Measurements from ENCODE around the gene USP53.

Gene USP53

DNA sequence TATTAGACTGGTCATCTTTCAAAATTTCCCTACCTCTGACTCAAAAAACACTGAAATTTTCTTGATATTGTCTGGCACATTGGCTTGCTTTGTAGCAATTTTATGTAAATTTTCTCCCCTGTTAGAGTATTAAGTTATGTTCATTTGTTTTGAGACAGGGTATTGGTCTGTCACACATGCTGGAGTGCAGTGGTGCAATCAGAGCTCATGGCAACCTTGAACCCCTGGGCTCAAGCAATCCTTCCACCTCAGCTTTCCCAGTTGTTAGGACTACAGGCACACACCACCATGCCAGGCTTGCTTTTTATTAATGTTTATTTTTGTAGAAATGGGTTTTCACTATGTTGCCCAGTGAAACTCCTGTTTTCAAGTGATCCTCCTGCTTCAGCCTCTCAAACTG lies 91.9 kb downstream of the USP53 start:
- Histone ChIP-seq H3K4me2 (ENCODE audit: low read length) (no peak overlapping the region), H3K36me3 (ENCODE audit: control insufficient read depth, low read length) (peaks cover 5% of the 10 kb centered on the region), H4K20me1 (ENCODE audit: control insufficient read depth, insufficient read depth, low read depth, low read length) (no peaks in the 10 kb centered on the region), H3K9me3 (ENCODE audit: control insufficient read depth, insufficient read depth, low read length) (no peaks in the 10 kb centered on the region), H3F3A (ENCODE audit: control insufficient read depth, insufficient read depth) (peaks cover 8% of the 10 kb centered on the region), H3K79me2 (ENCODE audit: control insufficient read depth, low read length) (peaks cover 12% of the 10 kb centered on the region), H3K4me3 (ENCODE audit: low read length) (no peak overlapping the region), H3K27me3 (ENCODE audit: control insufficient read depth, low read length) (no peaks in the 10 kb centered on the region), H3K27ac (ENCODE audit: low read depth, low read length) (no peak overlapping the region), H3K9me2 (replicated peaks; ENCODE audit: control insufficient read depth, low read length) (no peaks in the 10 kb centered on the region), H3K4me1 (ENCODE audit: control insufficient read depth, low read length) (peaks cover 11% of the 10 kb centered on the region)
- TF ChIP-seq EZH2phosphoT487 (IDR thresholded peaks at IDR 0.05; ENCODE audit: borderline replicate concordance, low read length) = no peak
- TF ChIP-seq, protein P1, sequence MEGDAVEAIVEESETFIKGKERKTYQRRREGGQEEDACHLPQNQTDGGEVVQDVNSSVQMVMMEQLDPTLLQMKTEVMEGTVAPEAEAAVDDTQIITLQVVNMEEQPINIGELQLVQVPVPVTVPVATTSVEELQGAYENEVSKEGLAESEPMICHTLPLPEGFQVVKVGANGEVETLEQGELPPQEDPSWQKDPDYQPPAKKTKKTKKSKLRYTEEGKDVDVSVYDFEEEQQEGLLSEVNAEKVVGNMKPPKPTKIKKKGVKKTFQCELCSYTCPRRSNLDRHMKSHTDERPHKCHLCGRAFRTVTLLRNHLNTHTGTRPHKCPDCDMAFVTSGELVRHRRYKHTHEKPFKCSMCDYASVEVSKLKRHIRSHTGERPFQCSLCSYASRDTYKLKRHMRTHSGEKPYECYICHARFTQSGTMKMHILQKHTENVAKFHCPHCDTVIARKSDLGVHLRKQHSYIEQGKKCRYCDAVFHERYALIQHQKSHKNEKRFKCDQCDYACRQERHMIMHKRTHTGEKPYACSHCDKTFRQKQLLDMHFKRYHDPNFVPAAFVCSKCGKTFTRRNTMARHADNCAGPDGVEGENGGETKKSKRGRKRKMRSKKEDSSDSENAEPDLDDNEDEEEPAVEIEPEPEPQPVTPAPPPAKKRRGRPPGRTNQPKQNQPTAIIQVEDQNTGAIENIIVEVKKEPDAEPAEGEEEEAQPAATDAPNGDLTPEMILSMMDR (IDR thresholded peaks at IDR 0.05; ENCODE audit: low read depth, low read length, poor library complexity, severe bottlenecking) = no peak

DNA sequence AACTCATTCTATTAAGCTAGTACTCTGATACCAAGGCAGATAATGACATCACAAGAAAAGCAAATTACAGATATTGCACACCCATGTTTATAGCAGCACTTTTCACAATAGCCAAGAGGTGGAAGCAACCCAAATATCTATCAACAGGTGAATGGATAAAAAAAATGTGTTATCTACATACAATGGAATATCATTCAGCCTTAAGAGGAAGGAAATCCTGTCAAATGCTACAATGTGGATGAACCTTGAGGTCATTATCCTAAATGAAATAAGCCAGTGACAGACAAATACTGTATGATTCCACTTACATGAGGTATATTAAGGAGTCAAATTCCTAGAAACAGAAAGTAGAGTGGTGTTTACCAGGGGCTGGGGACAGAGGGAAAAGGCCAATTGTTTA lies 95.1 kb downstream of the USP53 start:
- H3K27me3 ChIP-seq (ENCODE audit: control insufficient read depth, low read length) = no peaks in the 10 kb centered on the region
- H3F3A ChIP-seq (ENCODE audit: control insufficient read depth, insufficient read depth) = no peaks in the 10 kb centered on the region
- H3K9me3 ChIP-seq (ENCODE audit: control insufficient read depth, insufficient read depth, low read length) = no peaks in the 10 kb centered on the region
- no peaks in the 10 kb centered on the region for H3K79me2 ChIP-seq (ENCODE audit: control insufficient read depth, low read length)
- no peak for TF ChIP-seq EZH2phosphoT487 (IDR thresholded peaks at IDR 0.05; ENCODE audit: borderline replicate concordance, low read length)
- TF ChIP-seq, protein P1 (IDR thresholded peaks at IDR 0.05; ENCODE audit: low read depth, low read length, poor library complexity, severe bottlenecking) = no peak
- no peak overlapping the region for H3K4me2 ChIP-seq (ENCODE audit: low read length)
- no peaks in the 10 kb centered on the region for H3K36me3 ChIP-seq (ENCODE audit: control insufficient read depth, low read length)
- H3K4me1 ChIP-seq (ENCODE audit: control insufficient read depth, low read length) = no peaks in the 10 kb centered on the region
- no peak overlapping the region for H3K4me3 ChIP-seq (ENCODE audit: low read length)
- no peak overlapping the region for H3K27ac ChIP-seq (ENCODE audit: low read depth, low read length)
- no peaks in the 10 kb centered on the region for H4K20me1 ChIP-seq (ENCODE audit: control insufficient read depth, insufficient read depth, low read depth, low read length)
- H3K9me2 ChIP-seq (replicated peaks; ENCODE audit: control insufficient read depth, low read length) = no peaks in the 10 kb centered on the region

DNA sequence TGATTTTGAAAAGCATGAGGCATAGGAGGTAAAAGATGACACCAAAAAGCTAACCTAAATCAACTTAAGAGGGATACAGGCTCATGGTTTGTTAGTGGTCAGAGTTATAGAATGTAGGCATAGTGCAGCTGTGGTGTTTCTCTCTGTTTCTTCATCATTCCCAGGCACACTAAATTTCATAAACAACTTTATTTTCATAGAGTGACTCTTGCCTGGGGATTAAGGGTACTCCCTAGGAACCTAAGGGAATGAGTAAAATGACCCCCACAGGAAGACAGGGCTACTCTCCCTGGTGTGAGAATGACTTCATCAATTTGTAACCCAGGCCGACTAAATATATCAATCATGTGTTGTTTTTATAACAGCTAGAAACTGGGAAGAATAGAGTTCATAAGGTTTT lies 98.3 kb downstream of the USP53 start:
- Histone ChIP-seq H3F3A (ENCODE audit: control insufficient read depth, insufficient read depth) (no peaks in the 10 kb centered on the region), H3K4me2 (ENCODE audit: low read length) (no peak overlapping the region), H3K4me3 (ENCODE audit: low read length) (no peak overlapping the region), H3K9me2 (replicated peaks; ENCODE audit: control insufficient read depth, low read length) (no peaks in the 10 kb centered on the region), H3K27ac (ENCODE audit: low read depth, low read length) (no peak overlapping the region), H3K4me1 (ENCODE audit: control insufficient read depth, low read length) (peaks cover 3% of the 10 kb centered on the region; the same call in 1 of the 2 replicates), H3K79me2 (ENCODE audit: control insufficient read depth, low read length) (no peaks in the 10 kb centered on the region), H3K36me3 (ENCODE audit: control insufficient read depth, low read length) (no peaks in the 10 kb centered on the region), H3K9me3 (ENCODE audit: control insufficient read depth, insufficient read depth, low read length) (no peaks in the 10 kb centered on the region), H3K27me3 (ENCODE audit: control insufficient read depth, low read length) (no peaks in the 10 kb centered on the region), H4K20me1 (ENCODE audit: control insufficient read depth, insufficient read depth, low read depth, low read length) (no peaks in the 10 kb centered on the region)
- no peak for TF ChIP-seq EZH2phosphoT487 (IDR thresholded peaks at IDR 0.05; ENCODE audit: borderline replicate concordance, low read length)
- TF ChIP-seq, protein P1 (IDR thresholded peaks at IDR 0.05; ENCODE audit: low read depth, low read length, poor library complexity, severe bottlenecking) = no peak
